ENCODE results near the gene GSK3B. TPM values are rescaled to one million over a fixed set of nuclear protein-coding genes. Genes with fewer than 3 reads are reported as not detected.

Gene GSK3B
- total RNA-seq, 1 donor from 2014 or later: 20.6 TPM

DNA sequence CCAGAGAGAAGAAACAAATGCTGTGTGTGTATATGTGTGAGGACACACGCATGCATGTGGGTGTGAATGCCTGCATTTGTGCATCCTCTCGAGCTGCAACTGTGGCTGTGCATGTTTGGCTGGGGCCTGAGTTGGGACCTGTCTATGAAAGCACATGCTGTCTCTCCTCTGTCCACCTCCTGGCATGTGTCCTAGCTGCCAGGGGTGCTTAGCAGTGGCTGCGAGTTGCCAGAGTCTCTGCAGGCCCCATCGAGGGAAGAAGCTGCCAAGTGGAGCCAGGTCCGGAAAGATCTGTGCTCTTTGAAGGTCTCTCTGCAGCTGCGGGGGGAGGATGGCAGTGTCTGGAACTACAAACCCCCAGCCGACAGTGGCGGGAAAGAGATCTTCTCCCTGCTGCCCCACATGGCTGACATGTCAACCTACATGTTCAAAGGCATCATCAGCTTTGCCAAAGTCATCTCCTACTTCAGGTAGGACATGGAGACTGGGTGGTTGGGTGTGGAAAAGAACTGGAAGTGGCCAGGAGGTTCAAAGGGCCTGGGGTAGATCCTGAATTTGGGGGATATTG, 281.7 kb downstream of the GSK3B start:
- Histone ChIP-seq H3K36me3 (no peaks in the 10 kb centered on the region), H3K27me3 (no peaks in the 10 kb centered on the region), H3K4me1 (peaks cover 9% of the 10 kb centered on the region), H3K9me3 (no peaks in the 10 kb centered on the region), H3K4me3 (no peak overlapping the region), H3K27ac (no peak overlapping the region)
- TF ChIP-seq POLR2A (IDR thresholded peaks at IDR 0.05) (no peak), POLR2AphosphoS5 (IDR thresholded peaks at IDR 0.05; ENCODE audit: insufficient read depth in 1 of 2, low read depth in 1 of 2) (no peak)
- TF ChIP-seq, protein P1, sequence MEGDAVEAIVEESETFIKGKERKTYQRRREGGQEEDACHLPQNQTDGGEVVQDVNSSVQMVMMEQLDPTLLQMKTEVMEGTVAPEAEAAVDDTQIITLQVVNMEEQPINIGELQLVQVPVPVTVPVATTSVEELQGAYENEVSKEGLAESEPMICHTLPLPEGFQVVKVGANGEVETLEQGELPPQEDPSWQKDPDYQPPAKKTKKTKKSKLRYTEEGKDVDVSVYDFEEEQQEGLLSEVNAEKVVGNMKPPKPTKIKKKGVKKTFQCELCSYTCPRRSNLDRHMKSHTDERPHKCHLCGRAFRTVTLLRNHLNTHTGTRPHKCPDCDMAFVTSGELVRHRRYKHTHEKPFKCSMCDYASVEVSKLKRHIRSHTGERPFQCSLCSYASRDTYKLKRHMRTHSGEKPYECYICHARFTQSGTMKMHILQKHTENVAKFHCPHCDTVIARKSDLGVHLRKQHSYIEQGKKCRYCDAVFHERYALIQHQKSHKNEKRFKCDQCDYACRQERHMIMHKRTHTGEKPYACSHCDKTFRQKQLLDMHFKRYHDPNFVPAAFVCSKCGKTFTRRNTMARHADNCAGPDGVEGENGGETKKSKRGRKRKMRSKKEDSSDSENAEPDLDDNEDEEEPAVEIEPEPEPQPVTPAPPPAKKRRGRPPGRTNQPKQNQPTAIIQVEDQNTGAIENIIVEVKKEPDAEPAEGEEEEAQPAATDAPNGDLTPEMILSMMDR (IDR thresholded peaks at IDR 0.05): no peak
- no peak for DNase-seq (ENCODE audit: extremely low spot score in 2 of 2)
- intact Hi-C loops (cut with DNase I): no loop called here

DNA sequence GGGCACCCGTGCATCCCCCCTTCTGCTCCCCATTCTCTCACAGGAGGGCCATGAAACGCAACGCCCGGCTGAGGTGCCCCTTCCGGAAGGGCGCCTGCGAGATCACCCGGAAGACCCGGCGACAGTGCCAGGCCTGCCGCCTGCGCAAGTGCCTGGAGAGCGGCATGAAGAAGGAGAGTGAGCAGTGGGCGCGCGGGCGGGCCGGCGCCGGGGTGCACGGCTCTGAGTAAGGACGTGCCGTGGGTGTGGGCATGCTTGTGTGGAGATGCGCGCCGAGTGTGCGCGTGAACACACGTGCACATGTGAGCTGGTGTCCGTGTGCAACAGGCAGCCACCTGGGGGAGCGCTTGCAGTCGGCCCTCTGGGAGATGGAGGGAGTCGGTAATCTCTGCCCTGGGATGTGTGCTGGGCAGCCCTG, 284.2 kb downstream of the GSK3B start:
- TF ChIP-seq POLR2A (IDR thresholded peaks at IDR 0.05) (no peak), POLR2AphosphoS5 (IDR thresholded peaks at IDR 0.05; ENCODE audit: insufficient read depth in 1 of 2, low read depth in 1 of 2) (no peak)
- TF ChIP-seq, protein P1 (IDR thresholded peaks at IDR 0.05): no peak
- no peaks in the 10 kb centered on the region for H3K27me3 ChIP-seq
- intact Hi-C loops (cut with DNase I): no loop called here
- H3K4me3 ChIP-seq: peak overlapping the region; percentile 47 to 54
- no peak overlapping the region for H3K27ac ChIP-seq
- H3K9me3 ChIP-seq: no peaks in the 10 kb centered on the region
- DNase-seq (ENCODE audit: extremely low spot score in 2 of 2): no peak
- no peaks in the 10 kb centered on the region for H3K36me3 ChIP-seq
- H3K4me1 ChIP-seq: peaks cover 9% of the 10 kb centered on the region

DNA sequence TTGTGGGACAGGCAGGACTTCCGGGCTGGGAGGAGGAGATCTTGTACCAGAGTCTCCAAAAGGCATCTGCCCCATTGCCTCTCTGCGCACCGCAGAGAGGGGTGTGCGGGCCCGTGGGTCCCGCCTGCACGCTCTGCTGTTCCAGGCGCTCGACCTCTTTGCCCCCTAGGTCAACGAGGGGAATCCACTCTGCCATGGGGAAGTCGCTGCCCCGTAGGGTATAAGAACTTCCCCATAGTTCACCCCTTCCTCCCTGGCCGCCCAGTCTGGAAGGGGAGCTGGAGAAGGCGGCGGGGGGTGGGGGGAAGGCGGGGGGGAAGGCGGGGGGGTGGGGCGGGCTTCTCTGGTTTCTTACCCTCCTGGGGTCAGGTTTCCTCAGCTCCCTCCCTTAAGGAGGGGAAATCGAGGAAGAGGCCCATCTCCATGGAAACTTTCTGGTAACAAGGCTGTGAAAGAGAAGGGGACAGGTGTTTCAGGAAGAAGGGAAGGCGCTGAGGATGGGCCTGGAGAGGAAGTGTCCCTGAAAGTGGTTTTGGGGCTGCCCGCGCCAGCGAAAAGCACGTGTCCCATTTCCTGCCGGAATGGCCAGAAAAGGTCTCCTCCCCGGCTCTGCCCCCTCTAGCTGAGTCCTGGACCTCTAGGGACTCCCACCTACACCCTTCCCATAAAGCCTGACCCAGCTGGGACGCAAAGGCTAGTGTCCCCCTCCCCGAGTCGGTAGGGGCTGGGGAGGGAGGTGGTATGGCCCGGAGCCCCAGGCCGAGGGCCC, 284.8 kb downstream of the GSK3B start:
- no peak for DNase-seq (ENCODE audit: extremely low spot score in 2 of 2)
- intact Hi-C loops (cut with DNase I): no loop called here
- Histone ChIP-seq H3K36me3 (no peaks in the 10 kb centered on the region), H3K27ac (no peak overlapping the region), H3K9me3 (no peaks in the 10 kb centered on the region), H3K4me3 (peak overlapping the region; percentile 47 to 54), H3K4me1 (peaks cover 9% of the 10 kb centered on the region), H3K27me3 (no peaks in the 10 kb centered on the region)
- TF ChIP-seq POLR2AphosphoS5 (IDR thresholded peaks at IDR 0.05; ENCODE audit: insufficient read depth in 1 of 2, low read depth in 1 of 2) (no peak), POLR2A (IDR thresholded peaks at IDR 0.05) (no peak)
- TF ChIP-seq, protein P1 (IDR thresholded peaks at IDR 0.05): no peak

DNA sequence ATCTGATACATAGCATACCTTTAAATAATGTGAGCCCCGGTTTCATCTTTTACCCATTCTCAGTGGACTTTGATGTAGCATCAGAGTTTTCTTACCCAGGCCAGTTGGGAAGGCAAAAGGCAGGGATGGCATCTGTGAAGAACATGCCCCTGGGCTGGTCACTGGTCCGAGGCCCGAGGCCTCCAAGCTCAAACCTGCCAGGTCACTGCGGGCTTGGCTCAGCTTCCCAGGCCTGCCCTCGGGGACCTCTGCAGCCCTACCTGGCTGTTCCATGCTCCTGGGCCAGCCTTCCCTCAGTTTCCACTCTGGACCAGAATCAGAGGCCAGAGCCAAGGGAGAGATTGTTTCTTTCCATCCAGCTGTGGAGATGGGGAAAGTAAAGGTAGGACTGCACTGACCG, 285.4 kb downstream of the GSK3B start:
- Histone ChIP-seq H3K9me3 (no peaks in the 10 kb centered on the region), H3K4me3 (no peak overlapping the region), H3K27ac (no peak overlapping the region), H3K27me3 (no peaks in the 10 kb centered on the region), H3K4me1 (peaks cover 9% of the 10 kb centered on the region), H3K36me3 (no peaks in the 10 kb centered on the region)
- TF ChIP-seq POLR2AphosphoS5 (IDR thresholded peaks at IDR 0.05; ENCODE audit: insufficient read depth in 1 of 2, low read depth in 1 of 2): no peak
- TF ChIP-seq POLR2A (IDR thresholded peaks at IDR 0.05): no peak
- TF ChIP-seq, protein P1 (IDR thresholded peaks at IDR 0.05): no peak
- DNase-seq (ENCODE audit: extremely low spot score in 2 of 2): no peak
- intact Hi-C loops (cut with DNase I): no loop called here

DNA sequence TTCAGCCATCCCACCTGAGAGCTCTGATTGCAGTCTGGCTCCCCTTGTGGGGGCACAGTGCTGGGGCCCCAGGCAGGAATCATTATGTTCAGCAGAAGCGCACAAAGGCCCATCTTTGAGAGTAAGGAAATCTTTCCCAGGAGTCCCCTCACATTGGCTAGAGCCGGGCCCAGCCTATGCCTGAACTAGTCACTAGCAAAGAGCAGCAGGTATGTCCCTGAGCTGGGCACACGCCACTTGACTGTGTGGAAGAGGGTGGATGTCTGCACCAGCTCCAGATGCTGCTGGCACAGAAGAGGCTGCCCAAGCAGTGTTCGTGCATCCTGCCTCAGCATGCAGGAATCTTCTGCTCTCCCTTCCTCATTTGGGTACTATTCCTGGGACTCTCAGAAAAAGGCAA, 286.0 kb downstream of the GSK3B start:
- peaks cover 9% of the 10 kb centered on the region for H3K4me1 ChIP-seq
- no peaks in the 10 kb centered on the region for H3K27me3 ChIP-seq
- H3K9me3 ChIP-seq: no peaks in the 10 kb centered on the region
- no peak overlapping the region for H3K4me3 ChIP-seq
- intact Hi-C loops (cut with DNase I): no loop called here
- H3K36me3 ChIP-seq: no peaks in the 10 kb centered on the region
- no peak for DNase-seq (ENCODE audit: extremely low spot score in 2 of 2)
- TF ChIP-seq POLR2AphosphoS5 (IDR thresholded peaks at IDR 0.05; ENCODE audit: insufficient read depth in 1 of 2, low read depth in 1 of 2): no peak
- TF ChIP-seq, protein P1 (IDR thresholded peaks at IDR 0.05): no peak
- H3K27ac ChIP-seq: no peak overlapping the region

All from vagina (tissue), 2 donors.